ENCODE results near the gene PTPRK.
"Not testable (repeated sequence)": the region's sequence is repeated elsewhere in the genome, so short reads cannot be mapped to it uniquely, and the experiment has no call there.

PTPRK gene

DNA sequence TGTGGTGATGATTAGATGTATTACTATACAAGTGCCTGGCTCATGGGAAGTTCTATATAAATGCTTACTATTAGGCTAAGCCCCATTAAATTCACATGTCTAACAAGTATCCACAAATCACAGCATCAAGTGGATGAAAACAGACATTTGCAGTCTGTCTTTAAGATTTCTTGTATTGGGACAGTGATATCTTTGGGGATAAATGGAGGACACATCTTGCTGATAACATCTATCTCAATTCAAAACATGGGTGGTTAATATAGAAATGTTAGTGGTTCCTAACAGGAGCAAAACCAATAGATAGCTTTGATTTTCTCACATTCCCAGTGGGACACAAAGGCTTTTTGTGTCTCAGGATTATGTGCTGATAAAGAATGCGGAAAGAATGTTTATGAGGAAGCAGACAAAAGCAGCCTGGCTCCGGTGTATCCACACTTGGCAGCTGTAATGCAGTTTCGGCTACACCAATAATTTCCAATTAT is 29.3 kb downstream of the PTPRK start:
- H3K27me3 ChIP-seq = no peaks in the 10 kb centered on the region
- no peaks in the 10 kb centered on the region for H3K36me3 ChIP-seq
- H3K9me3 ChIP-seq = no peaks in the 10 kb centered on the region
- no peak overlapping the region for H3K27ac ChIP-seq
- TF ChIP-seq, protein P1, sequence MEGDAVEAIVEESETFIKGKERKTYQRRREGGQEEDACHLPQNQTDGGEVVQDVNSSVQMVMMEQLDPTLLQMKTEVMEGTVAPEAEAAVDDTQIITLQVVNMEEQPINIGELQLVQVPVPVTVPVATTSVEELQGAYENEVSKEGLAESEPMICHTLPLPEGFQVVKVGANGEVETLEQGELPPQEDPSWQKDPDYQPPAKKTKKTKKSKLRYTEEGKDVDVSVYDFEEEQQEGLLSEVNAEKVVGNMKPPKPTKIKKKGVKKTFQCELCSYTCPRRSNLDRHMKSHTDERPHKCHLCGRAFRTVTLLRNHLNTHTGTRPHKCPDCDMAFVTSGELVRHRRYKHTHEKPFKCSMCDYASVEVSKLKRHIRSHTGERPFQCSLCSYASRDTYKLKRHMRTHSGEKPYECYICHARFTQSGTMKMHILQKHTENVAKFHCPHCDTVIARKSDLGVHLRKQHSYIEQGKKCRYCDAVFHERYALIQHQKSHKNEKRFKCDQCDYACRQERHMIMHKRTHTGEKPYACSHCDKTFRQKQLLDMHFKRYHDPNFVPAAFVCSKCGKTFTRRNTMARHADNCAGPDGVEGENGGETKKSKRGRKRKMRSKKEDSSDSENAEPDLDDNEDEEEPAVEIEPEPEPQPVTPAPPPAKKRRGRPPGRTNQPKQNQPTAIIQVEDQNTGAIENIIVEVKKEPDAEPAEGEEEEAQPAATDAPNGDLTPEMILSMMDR (IDR thresholded peaks at IDR 0.05) = no peak
- H3K4me3 ChIP-seq (ENCODE audit: low read depth in 1 of 2, low read length in 1 of 2) = no peak overlapping the region
- H3K4me1 ChIP-seq (ENCODE audit: control insufficient read depth in 1 of 2, insufficient read depth in 1 of 2, low read depth in 1 of 2, low read length in 1 of 2) = no peaks in the 10 kb centered on the region

DNA sequence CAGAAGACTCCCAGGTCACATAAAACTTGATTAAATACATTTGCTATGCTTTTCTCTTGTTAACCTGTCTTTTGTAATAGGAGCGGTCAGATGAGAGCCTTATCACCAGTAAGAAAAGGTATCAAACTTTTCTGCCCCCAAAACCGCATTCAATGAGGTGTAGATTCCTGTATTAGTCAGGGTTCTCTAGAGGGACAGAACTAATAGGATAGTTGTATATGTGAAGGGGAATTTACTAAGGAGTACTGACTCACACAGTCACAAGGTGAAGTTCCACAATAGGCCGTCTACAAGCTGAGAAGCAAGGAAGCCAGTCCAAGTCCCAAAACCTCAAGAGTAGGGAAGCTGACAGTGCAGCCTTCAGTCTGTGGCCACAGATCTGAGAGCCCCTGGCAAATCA is 32.7 kb downstream of the PTPRK start:
- TF ChIP-seq, protein P1 (IDR thresholded peaks at IDR 0.05) = no peak
- no peaks in the 10 kb centered on the region for H3K27me3 ChIP-seq
- H3K9me3 ChIP-seq = no peaks in the 10 kb centered on the region
- H3K27ac ChIP-seq = no peak overlapping the region
- no peak overlapping the region for H3K4me3 ChIP-seq (ENCODE audit: low read depth in 1 of 2, low read length in 1 of 2)
- H3K36me3 ChIP-seq = no peaks in the 10 kb centered on the region
- H3K4me1 ChIP-seq (ENCODE audit: control insufficient read depth in 1 of 2, insufficient read depth in 1 of 2, low read depth in 1 of 2, low read length in 1 of 2) = no peaks in the 10 kb centered on the region

DNA sequence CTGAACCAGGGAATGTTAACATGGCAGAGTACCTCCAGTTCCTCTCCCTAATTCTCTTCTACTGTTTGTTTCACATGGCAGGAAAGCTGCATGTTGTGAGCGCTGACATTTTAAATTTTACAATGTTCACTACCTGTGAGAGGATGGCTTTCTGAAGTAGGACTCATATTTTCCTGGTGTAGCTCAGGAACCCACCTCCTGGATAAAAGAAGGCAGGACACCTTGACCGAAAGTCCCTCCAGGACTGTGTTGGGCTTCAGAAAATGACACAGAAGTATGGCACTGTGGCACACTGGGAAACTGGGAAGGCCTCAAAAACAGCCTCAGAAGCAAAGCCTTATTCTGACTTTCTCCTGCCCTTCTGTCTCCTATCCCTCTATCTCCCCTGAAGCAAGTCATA is 33.3 kb downstream of the PTPRK start:
- TF ChIP-seq, protein P1 (IDR thresholded peaks at IDR 0.05) = no peak
- H3K9me3 ChIP-seq = no peaks in the 10 kb centered on the region
- no peak overlapping the region for H3K27ac ChIP-seq
- no peak overlapping the region for H3K4me3 ChIP-seq (ENCODE audit: low read depth in 1 of 2, low read length in 1 of 2)
- no peaks in the 10 kb centered on the region for H3K4me1 ChIP-seq (ENCODE audit: control insufficient read depth in 1 of 2, insufficient read depth in 1 of 2, low read depth in 1 of 2, low read length in 1 of 2)
- H3K27me3 ChIP-seq = no peaks in the 10 kb centered on the region
- H3K36me3 ChIP-seq = no peaks in the 10 kb centered on the region

DNA sequence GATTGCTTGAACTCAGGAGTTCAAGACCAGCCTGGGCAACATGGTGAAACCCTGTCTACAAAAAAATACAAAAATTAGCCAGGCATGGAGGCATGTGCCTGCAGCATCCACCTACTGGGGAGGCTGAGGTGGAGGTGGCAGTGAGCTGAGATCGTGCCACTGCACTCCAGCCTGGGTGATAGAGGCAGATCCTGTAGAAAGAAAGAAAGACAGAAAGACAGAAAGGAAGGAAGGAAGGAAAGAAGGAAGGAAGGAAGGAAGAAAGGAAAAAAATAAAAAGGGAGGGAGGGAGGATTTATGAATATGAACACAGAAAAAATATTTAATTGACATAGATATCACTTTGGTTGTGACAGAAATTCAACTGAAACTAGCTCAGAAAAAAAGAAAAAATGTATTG is 33.8 kb downstream of the PTPRK start:
- not testable (repeated sequence) for H3K9me3 ChIP-seq; H3K4me3 ChIP-seq (ENCODE audit: low read depth in 1 of 2, low read length in 1 of 2); H3K27me3 ChIP-seq; H3K36me3 ChIP-seq; H3K27ac ChIP-seq; H3K4me1 ChIP-seq (ENCODE audit: control insufficient read depth in 1 of 2, insufficient read depth in 1 of 2, low read depth in 1 of 2, low read length in 1 of 2)

DNA sequence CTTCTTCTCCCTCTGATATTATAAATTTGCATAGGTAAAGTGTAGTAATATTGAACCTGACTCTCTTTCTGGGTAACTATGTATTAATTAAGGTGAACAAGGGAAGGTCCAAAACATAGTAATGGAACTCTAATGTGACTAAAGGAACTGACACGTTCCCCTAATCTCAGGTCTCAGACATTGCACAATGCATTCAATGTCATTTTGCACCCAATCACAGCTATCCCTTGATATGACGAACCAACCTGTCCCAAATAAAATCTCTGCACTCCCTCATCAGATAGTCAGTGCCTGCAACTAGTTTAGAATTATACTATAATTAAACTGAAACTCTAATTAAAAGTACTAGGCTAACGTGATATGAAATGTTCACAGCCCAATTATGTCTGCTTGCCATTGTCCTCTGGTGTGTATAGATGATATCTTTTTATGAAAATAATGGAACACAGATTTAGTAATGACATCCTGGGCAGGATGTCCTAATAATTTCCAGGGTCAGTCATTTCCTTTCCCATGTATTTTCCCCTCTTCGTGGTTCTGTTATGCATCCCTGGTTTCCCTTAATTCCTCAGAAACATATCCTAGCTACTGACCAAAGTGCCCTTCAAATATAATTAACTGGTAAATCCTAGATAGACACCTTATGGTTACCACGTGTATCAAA is 36.8 kb downstream of the PTPRK start:
- H3K27ac ChIP-seq = no peak overlapping the region
- no peaks in the 10 kb centered on the region for H3K27me3 ChIP-seq
- H3K4me1 ChIP-seq (ENCODE audit: control insufficient read depth in 1 of 2, insufficient read depth in 1 of 2, low read depth in 1 of 2, low read length in 1 of 2) = no peaks in the 10 kb centered on the region
- TF ChIP-seq, protein P1 (IDR thresholded peaks at IDR 0.05) = no peak
- H3K4me3 ChIP-seq (ENCODE audit: low read depth in 1 of 2, low read length in 1 of 2) = no peak overlapping the region
- H3K9me3 ChIP-seq = no peaks in the 10 kb centered on the region
- no peaks in the 10 kb centered on the region for H3K36me3 ChIP-seq

DNA sequence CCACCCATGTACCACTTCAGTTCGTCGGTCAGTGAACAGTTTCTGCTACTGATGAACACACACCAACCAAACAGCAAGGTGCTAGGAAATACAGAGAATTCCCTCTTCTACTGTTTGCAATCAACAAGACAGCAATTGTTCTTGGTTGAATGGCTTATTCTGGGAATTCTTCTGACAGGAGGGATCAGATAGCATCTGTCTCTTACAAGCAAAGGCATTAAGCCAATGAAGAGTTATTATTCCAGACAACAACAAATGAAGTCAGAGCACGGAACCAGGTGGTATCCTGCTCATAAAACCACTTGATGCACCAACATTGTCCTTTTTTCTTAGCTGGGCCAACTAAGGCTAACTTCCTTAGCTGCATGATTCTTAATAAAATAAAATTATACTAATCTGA is 37.8 kb downstream of the PTPRK start:
- Histone ChIP-seq H3K27me3 (no peaks in the 10 kb centered on the region), H3K4me3 (ENCODE audit: low read depth in 1 of 2, low read length in 1 of 2) (no peak overlapping the region), H3K36me3 (no peaks in the 10 kb centered on the region), H3K4me1 (ENCODE audit: control insufficient read depth in 1 of 2, insufficient read depth in 1 of 2, low read depth in 1 of 2, low read length in 1 of 2) (no peaks in the 10 kb centered on the region), H3K9me3 (no peaks in the 10 kb centered on the region), H3K27ac (no peak overlapping the region)
- TF ChIP-seq, protein P1 (IDR thresholded peaks at IDR 0.05) = no peak

Data from neutrophil (primary cell).